Fibroblast of lung (primary cell): ENCODE measurements around the gene CYTH1. TPM values are rescaled to one million over a fixed set of nuclear protein-coding genes. Genes with fewer than 3 reads are reported as not detected.
A peak's percentile ranks its signal among the peaks of the same experiment; 100 is the strongest.

Source experiments
- DNase-seq, 2 donors: peaks; one replicate each; pipeline versions ENCODE4 v3.0.0 to v3.0.0-alpha.2; 2010; ENCODE audit warnings: low read depth in 2 of 2
- H2AFZ ChIP-seq: 2 replicates; pipeline ENCODE4 v1.5.1; 2012; ENCODE audit warnings: low read length, control low read depth, inconsistent platforms
- H3K27ac ChIP-seq: 2 replicates; pipeline ENCODE4 v1.5.1; 2011; ENCODE audit warnings: low read length, control low read depth; ENCODE audit not compliant: insufficient read depth
- H3K27me3 ChIP-seq: 2 replicates; pipeline ENCODE4 v1.5.1; 2011; ENCODE audit warnings: mild to moderate bottlenecking, low read length; ENCODE audit not compliant: control insufficient read depth, insufficient read depth
- H3K36me3 ChIP-seq: 2 replicates; pipeline ENCODE4 v1.5.1; 2011; ENCODE audit warnings: low read length; ENCODE audit not compliant: control insufficient read depth, insufficient read depth
- H3K4me1 ChIP-seq: 2 replicates; pipeline ENCODE4 v1.5.1; 2011; ENCODE audit warnings: low read length; ENCODE audit not compliant: control insufficient read depth, insufficient read depth; ENCODE audit errors: extremely low read depth
- H3K4me2 ChIP-seq: 2 replicates; pipeline ENCODE4 v1.5.1; 2011; ENCODE audit warnings: low read length, control low read depth; ENCODE audit not compliant: insufficient read depth; ENCODE audit errors: extremely low read depth
- H3K4me3 ChIP-seq, 4 experiments: fragments of 200-600 bp in 1 of 4; sonication (generic) in 1 of 4; replicated peaks in 1 of 4; 2 replicates each; pipeline ENCODE4 v1.5.1; 2011 to 2016; ENCODE audit warnings: low read length in 4 of 4, low read depth in 3 of 4, mild to moderate bottlenecking in 3 of 4, control low read depth in 2 of 4, inconsistent platforms in 1 of 4, mixed read lengths in 1 of 4; ENCODE audit not compliant: insufficient read depth in 1 of 4; ENCODE audit errors: control extremely low read depth in 1 of 4
- H3K79me2 ChIP-seq: 2 replicates; pipeline ENCODE4 v1.5.1; 2012; ENCODE audit warnings: mild to moderate bottlenecking, low read length, inconsistent platforms; ENCODE audit not compliant: control insufficient read depth, insufficient read depth
- H3K9ac ChIP-seq: 2 replicates; pipeline ENCODE4 v1.5.1; 2011; ENCODE audit warnings: mild to moderate bottlenecking, low read length, control low read depth; ENCODE audit not compliant: insufficient read depth
- H3K9me3 ChIP-seq: 2 replicates; pipeline ENCODE4 v1.5.1; 2012; ENCODE audit warnings: low read depth, low read length; ENCODE audit not compliant: control insufficient read depth, insufficient read depth
- H4K20me1 ChIP-seq: 2 replicates; pipeline ENCODE4 v1.5.1; 2011; ENCODE audit warnings: low read length; ENCODE audit not compliant: control insufficient read depth, insufficient read depth; ENCODE audit errors: extremely low read depth
- EZH2 ChIP-seq: IDR thresholded peaks from 2 replicates; pipeline ENCODE4 v1.5.1; 2012; ENCODE audit warnings: low read length, control low read depth, mild to moderate bottlenecking; ENCODE audit errors: missing control alignments
- polyA plus RNA-seq, 2 donors: library from polyadenylated mRNA; depleted of rRNA in 1 of 2; stranded (reverse) in 1 of 2; unstranded in 1 of 2; fragments of >200 nt; gene quantifications; 2 replicates each; pipeline ENCODE4 v1.2.1, GENCODE V29; 2011 to 2012; ENCODE audit warnings: missing spikeins in 1 of 2
- total RNA-seq: library from RNA; depleted of rRNA; stranded (reverse); fragments of >200 nt; gene quantifications from 2 replicates; pipeline ENCODE4 v1.2.1, GENCODE V29; 2014
- TF ChIP-seq, protein P1 (sequence below), 2 donors: IDR thresholded peaks in 1 of 2; conservative IDR thresholded peaks in 1 of 2; 1 replicate in 1 of 2; 2 replicates in 1 of 2; pipeline ENCODE4 v1.5.1; 2011 to 2012; ENCODE audit warnings: low read length in 2 of 2, control low read depth in 1 of 2, inconsistent platforms in 1 of 2, low read depth in 1 of 2, mild to moderate bottlenecking in 1 of 2

Gene CYTH1
- total and polyA plus RNA-seq, 2 donors (not counting 1 experiment from before 2014, with no cell fraction given): 8.9 to 9.9 TPM

- Histone ChIP-seq H2AFZ (no peak overlapping the region), H4K20me1 (no peaks in the 10 kb centered on the region), H3K4me2 (no peak overlapping the region), H3K36me3 (peaks cover 33% of the 10 kb centered on the region), H3K79me2 (peaks cover 17% of the 10 kb centered on the region), H3K9me3 (no peaks in the 10 kb centered on the region), H3K27ac (no peak overlapping the region), H3K4me1 (peaks cover 8% of the 10 kb centered on the region), H3K9ac (no peak overlapping the region), H3K27me3 (no peaks in the 10 kb centered on the region), H3K4me3 (no peak overlapping the region)
- DNase-seq: no peak
- TF ChIP-seq, protein P1, sequence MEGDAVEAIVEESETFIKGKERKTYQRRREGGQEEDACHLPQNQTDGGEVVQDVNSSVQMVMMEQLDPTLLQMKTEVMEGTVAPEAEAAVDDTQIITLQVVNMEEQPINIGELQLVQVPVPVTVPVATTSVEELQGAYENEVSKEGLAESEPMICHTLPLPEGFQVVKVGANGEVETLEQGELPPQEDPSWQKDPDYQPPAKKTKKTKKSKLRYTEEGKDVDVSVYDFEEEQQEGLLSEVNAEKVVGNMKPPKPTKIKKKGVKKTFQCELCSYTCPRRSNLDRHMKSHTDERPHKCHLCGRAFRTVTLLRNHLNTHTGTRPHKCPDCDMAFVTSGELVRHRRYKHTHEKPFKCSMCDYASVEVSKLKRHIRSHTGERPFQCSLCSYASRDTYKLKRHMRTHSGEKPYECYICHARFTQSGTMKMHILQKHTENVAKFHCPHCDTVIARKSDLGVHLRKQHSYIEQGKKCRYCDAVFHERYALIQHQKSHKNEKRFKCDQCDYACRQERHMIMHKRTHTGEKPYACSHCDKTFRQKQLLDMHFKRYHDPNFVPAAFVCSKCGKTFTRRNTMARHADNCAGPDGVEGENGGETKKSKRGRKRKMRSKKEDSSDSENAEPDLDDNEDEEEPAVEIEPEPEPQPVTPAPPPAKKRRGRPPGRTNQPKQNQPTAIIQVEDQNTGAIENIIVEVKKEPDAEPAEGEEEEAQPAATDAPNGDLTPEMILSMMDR (conservative IDR thresholded peaks at IDR 0.05 in 1 of 2, IDR thresholded peaks at IDR 0.05 in 1 of 2; ENCODE audit: low read depth in 1 of 2, low read length in 2 of 2): no peak
- TF ChIP-seq EZH2: no peak
These were observed 44.9 kb upstream of the CYTH1 start for GRCh38 chr17:78826836-78827509.

GRCh38 chr17:78826421-78826820 lies 44.3 kb upstream of the CYTH1 start:
- peaks cover 37% of the 10 kb centered on the region for H3K36me3 ChIP-seq
- H3K27me3 ChIP-seq: no peaks in the 10 kb centered on the region
- peaks cover 8% of the 10 kb centered on the region for H3K4me1 ChIP-seq
- no peak overlapping the region for H3K4me3 ChIP-seq
- H3K9me3 ChIP-seq: no peaks in the 10 kb centered on the region
- H3K79me2 ChIP-seq: peaks cover 19% of the 10 kb centered on the region
- no peak overlapping the region for H3K9ac ChIP-seq
- H2AFZ ChIP-seq: no peak overlapping the region
- H3K27ac ChIP-seq: peak overlapping the region; percentile 14
- no peaks in the 10 kb centered on the region for H4K20me1 ChIP-seq
- peak in 1 of 2 donors; percentile 37 for DNase-seq
- TF ChIP-seq, protein P1 (conservative IDR thresholded peaks at IDR 0.05 in 1 of 2, IDR thresholded peaks at IDR 0.05 in 1 of 2; ENCODE audit: low read depth in 1 of 2, low read length in 2 of 2): no peak
- TF ChIP-seq EZH2: no peak
- no peak overlapping the region for H3K4me2 ChIP-seq

DNA sequence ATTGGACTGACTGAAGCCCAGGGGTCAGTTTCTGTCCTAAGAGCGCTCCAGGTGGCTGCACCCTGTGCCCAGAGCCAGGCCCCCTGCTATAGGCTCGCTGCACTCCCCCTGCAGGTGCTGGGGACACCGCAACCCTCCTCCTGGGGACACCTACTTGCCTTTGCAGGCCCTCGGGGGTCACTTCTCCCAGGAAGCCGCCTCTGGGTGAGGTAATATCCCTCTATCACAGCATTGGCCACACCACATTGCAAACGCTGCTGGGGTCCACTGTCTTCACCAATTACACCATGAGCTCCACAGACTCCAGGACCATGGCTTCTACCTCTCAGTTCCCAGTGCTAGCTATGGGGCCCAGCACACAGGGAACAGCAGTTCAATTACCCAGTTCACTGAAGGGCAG lies 43.6 kb upstream of the CYTH1 start:
- H2AFZ ChIP-seq: no peak overlapping the region
- H3K9ac ChIP-seq: no peak overlapping the region
- peaks cover 16% of the 10 kb centered on the region for H3K79me2 ChIP-seq
- H3K27me3 ChIP-seq: no peaks in the 10 kb centered on the region
- no peaks in the 10 kb centered on the region for H4K20me1 ChIP-seq
- TF ChIP-seq, protein P1 (conservative IDR thresholded peaks at IDR 0.05 in 1 of 2, IDR thresholded peaks at IDR 0.05 in 1 of 2; ENCODE audit: low read depth in 1 of 2, low read length in 2 of 2): no peak
- TF ChIP-seq EZH2: no peak
- H3K4me1 ChIP-seq: peaks cover 8% of the 10 kb centered on the region
- H3K4me2 ChIP-seq: no peak overlapping the region
- peaks cover 38% of the 10 kb centered on the region for H3K36me3 ChIP-seq
- no peak overlapping the region for H3K27ac ChIP-seq
- DNase-seq: no peak
- H3K9me3 ChIP-seq: no peaks in the 10 kb centered on the region
- no peak overlapping the region for H3K4me3 ChIP-seq
